GM20000 (cell line): Measurements from ENCODE around the gene CACNA2D4.

ENCODE experiments used
- DNase-seq: peaks from one replicate; pipeline ENCODE4 v3.0.0; 2012; ENCODE audit warnings: low spot score
- TF ChIP-seq, protein P1 (sequence below): IDR thresholded peaks from 2 replicates; pipeline ENCODE4 v1.5.1; 2012; ENCODE audit warnings: mild to moderate bottlenecking, control low read depth; ENCODE audit errors: extremely low read depth, missing control alignments

The CACNA2D4 gene

DNA sequence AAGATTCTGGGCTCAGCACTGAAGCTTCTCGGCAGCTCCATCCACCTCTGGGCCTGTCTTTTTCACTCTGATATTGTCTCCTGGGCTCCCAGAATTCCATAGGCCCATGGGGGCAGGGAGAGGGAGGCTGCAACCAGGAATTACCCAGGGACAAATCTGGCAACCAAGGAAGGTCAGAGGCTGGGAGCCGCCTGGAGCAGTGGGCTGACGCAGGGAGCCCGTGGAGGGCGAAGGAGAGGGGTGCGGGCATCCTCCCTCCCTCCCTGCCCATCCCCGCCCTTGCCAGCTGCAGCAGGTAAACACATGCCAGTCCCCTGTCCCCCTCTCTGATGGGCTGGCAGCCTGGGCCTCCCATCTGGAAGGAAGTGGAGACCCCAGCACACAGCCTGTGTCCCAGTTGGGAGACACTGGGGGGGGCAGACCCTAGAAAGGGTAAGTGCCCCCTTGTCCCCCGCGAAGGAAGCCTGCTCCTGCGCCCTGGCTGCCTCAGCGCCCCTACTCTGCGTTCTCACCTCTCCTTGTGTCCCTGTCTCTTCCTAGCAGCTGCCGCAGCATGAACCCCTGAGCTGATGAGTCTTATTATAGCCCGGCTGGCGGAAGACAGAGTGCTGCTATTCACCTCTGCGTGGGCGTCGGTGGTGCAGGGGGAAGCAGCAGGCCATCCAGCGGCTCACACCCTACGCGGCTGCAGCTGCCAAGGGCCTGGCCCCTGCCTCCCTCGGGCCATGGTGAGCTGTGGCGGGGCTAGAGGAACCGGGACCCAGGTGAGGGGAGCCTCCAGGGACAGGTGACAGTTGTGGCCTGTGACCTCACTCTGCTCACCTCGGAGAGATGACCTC is 91.4 kb downstream of the CACNA2D4 start:
- TF ChIP-seq, protein P1, sequence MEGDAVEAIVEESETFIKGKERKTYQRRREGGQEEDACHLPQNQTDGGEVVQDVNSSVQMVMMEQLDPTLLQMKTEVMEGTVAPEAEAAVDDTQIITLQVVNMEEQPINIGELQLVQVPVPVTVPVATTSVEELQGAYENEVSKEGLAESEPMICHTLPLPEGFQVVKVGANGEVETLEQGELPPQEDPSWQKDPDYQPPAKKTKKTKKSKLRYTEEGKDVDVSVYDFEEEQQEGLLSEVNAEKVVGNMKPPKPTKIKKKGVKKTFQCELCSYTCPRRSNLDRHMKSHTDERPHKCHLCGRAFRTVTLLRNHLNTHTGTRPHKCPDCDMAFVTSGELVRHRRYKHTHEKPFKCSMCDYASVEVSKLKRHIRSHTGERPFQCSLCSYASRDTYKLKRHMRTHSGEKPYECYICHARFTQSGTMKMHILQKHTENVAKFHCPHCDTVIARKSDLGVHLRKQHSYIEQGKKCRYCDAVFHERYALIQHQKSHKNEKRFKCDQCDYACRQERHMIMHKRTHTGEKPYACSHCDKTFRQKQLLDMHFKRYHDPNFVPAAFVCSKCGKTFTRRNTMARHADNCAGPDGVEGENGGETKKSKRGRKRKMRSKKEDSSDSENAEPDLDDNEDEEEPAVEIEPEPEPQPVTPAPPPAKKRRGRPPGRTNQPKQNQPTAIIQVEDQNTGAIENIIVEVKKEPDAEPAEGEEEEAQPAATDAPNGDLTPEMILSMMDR, result no peak
- no peak for DNase-seq

DNA sequence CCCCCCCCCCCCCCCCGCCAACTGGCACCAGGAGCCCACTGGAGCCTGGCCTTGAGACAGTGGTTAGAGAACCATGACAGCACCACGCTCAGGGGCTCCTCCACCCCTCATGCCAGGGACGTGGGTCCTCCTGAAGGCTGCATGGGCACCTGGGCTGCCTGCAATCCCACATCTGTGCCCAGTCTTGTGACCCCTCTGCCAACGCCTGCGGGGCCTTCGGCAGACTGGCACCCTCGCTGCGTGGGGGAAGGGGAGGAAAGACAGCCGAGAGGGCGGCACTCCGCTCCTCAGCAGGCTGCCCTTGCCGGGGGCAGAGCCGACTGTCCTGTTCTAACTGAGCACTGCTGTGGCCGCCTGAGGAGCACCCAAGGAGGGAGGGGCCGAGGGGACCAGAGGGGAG is 92.1 kb downstream of the CACNA2D4 start:
- TF ChIP-seq, protein P1, result no peak
- no peak for DNase-seq

DNA sequence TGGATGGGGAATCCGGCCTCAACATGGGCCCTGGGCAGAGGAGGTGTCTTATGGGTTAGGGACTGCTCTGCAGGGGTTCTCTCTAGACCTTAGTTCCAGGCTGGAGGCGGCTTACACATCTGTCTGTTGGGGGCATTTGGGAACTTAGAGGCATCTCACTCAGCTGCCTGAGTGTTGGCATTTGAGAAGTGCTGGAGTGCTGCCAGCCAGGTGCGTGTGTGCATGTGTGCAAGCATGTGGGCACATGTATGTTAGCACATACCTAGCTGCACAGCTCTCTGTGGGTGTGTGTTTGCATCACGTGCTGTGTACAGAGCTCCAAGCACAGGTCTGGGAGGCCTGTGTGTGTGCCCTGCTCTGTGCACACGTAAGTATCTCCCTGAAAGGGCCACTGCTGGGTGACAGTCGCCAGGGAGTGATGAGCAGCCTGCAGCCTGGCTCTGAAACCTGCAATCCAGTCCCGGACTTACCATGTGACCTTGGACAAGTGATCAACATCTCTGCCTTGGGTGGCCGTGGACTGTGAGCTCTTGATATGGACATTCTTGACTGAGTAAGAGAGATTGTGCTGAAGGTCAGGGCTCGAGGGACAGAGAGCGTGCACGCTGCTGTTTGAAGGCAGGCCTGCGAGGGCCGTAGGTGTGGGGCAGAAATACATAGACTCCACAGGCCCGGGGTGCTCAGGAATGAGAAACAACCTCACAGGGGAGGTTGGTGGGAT is 92.9 kb downstream of the CACNA2D4 start:
- no peak for DNase-seq
- TF ChIP-seq, protein P1, result no peak

DNA sequence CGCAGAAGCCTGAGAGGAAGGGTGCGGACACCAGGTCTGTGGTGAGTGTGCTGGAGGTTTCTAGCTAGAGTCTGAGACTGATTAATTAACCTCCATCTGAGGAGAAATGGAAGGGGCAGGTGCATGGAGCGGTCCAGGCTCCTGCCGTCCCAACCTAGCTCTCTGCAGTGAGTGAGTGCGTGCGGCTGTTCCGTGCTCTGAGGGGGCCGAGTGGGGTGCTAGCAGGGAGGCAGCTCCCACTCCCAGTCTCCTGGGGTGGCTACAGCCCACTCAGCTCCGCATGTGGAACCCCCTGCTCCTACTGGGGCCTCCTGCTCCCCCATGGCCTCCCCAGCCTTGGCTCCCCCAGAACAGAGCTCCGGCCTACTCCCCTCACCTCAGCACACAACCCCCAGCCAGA is 95.2 kb downstream of the CACNA2D4 start:
- TF ChIP-seq, protein P1, result no peak
- no peak for DNase-seq

DNA sequence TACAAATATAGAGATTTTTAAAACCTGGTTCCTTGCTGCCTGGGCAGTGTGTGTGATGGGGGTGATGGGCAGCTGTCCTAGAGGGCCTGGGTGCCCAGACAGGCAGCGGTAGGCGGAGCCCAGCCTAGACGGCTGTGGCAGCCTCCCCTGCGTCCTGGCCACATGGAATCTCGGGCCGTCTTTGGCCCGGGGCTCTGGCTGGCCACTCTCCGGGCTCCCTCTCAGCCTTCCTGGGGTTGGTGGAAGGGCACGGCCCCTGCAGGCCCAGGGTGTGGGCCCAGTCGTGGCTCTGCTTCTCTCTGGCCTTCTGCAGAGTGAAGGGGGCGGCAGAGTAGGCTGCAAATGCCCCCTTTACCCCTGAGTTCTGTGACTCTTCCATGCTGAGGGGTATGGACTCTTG is 95.8 kb downstream of the CACNA2D4 start:
- TF ChIP-seq, protein P1, result no peak
- no peak for DNase-seq

DNA sequence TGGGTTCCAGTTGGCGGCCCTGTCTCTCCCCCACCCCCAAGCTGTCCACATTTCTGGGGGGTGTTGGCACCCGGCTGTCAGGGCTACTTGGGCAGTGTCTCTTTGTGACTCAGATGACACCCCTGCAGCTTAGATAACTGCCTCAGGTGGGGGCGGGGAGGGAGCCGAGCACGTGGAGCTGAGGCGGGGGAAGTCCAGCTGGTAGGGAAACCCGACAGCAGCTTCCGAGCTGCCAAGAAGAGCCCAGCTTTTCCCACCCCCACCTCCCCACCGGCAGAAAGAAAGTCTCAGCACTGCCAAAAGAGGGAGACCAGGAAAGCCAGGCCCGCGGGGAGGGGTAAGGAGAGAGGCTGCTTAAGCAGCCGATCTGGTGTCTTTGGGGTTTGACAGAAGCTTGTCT is 96.6 kb downstream of the CACNA2D4 start:
- no peak for DNase-seq
- TF ChIP-seq, protein P1, result no peak

DNA sequence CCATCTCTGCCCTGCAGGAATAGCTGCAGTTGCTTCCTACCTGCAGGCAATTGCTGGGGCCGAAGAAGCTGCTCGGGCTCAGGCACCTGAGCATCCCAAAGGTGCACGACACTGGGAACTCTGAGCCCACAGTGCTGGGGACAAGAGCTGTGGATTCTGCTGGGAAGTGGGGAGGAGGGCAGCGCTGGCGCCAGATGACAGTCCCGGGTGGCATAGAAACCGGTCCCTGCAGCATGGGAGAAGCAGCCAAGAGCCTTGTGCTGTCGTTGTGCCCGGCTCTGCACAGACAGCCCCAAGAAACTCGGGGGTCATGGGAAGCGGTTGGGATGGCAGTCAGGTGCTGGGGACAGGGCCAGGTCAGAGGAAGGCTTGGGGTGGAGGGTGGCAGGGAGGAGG is 97.6 kb downstream of the CACNA2D4 start:
- TF ChIP-seq, protein P1, result no peak

More for the DNA sequence above, 97.6 kb downstream of the CACNA2D4 start:
- DNase-seq, result no peak
